GM23248 (cell line): ENCODE results near the gene ERCC3.

Source experiments
- EZH2 ChIP-seq: fragments of 200-600 bp; sonication (generic); IDR thresholded peaks from 2 replicates; pipeline ENCODE4 v1.6.1; 2018; ENCODE audit warnings: antibody characterized with exemption, mild to moderate bottlenecking; ENCODE audit not compliant: insufficient read depth, poor library complexity, severe bottlenecking
- EZH2phosphoT487 ChIP-seq: fragments of 200-600 bp; sonication (generic); IDR thresholded peaks from 2 replicates; pipeline ENCODE4 v1.6.1; 2018; ENCODE audit warnings: antibody characterized with exemption, moderate library complexity, mild to moderate bottlenecking, low read depth; ENCODE audit not compliant: insufficient read depth

- no peak for TF ChIP-seq EZH2
- no peak for TF ChIP-seq EZH2phosphoT487
These were observed 15.0 kb downstream of the ERCC3 start for GRCh38 chr2:127278959-127279358.
